Right ventricle myocardium inferior (tissue), 1 donor: ENCODE measurements around the gene SLC12A4. TPM values are rescaled to one million over a fixed set of nuclear protein-coding genes. Genes with fewer than 3 reads are reported as not detected.

Experiments used
- ATAC-seq: fragments of 200-7000 bp; cut with Tn5 transposase; one replicate; pipeline ENCODE4 v1.9.1; 2020; ENCODE audit warnings: mild to moderate bottlenecking, moderate library complexity
- DNase-seq: peaks from one replicate; pipeline ENCODE4 v3.0.0; 2021; ENCODE audit errors: missing footprints
- intact Hi-C: fragments of 100-400 bp; cut with DNase I; formaldehyde crosslinking; loops from one replicate; pipeline ENCODE4 v1.11.0; 2022
- total RNA-seq: library from RNA; stranded (reverse); fragmentation: NEBNext Ultra II Directional; extraction: Animal tissue kit (Norgen Biotek cat#: 25700); gene quantifications from one replicate; pipeline ENCODE4 v1.2.1, GENCODE V29; 2021
- donor health status: DM: no; HTN: yes; CAD: no; lungs with severe emphysema.

Gene SLC12A4
- total RNA-seq, 1 donor from 2014 or later: 97.5 TPM

- DNase-seq: no peak
- intact Hi-C loops: no loop called here
- ATAC-seq: peak; percentile 0
Measured at GRCh38 chr16:67935101-67935401, 33.4 kb downstream of the SLC12A4 start.

GRCh38 chr16:67934306-67935100 is 33.9 kb downstream of the SLC12A4 start:
- no peak for DNase-seq
- intact Hi-C loops: loop anchor here (5.0 kb wide), 1 partner anchor 262 kb away; no protein-coding TSS in a partner anchor
- no peak for ATAC-seq

- ATAC-seq: no peak
- intact Hi-C loops: loop anchor here (5.0 kb wide), 1 partner anchor 262 kb away; no protein-coding TSS in a partner anchor
- no peak for DNase-seq
Measured at GRCh38 chr16:67933805-67934204, 34.6 kb downstream of the SLC12A4 start.

- DNase-seq: no peak
- intact Hi-C loops: loop anchor here (5.0 kb wide), 1 partner anchor 260 kb away; no protein-coding TSS in a partner anchor
- ATAC-seq: no peak
Measured at GRCh38 chr16:67932462-67932840, 36.0 kb downstream of the SLC12A4 start.

- intact Hi-C loops: loop anchor here (5.0 kb wide), 1 partner anchor 260 kb away; no protein-coding TSS in a partner anchor
- no peak for ATAC-seq
- no peak for DNase-seq
Measured at GRCh38 chr16:67931712-67932461, 36.5 kb downstream of the SLC12A4 start, which contains the start of gene CTRL. Gene CTRL (minus strand): TSS chr16:67931862. CDS start chr16:67931852, 10 bp downstream.

GRCh38 chr16:67930678-67931211 is 37.7 kb downstream of the SLC12A4 start:
- ATAC-seq (no peak), DNase-seq (no peak)
- intact Hi-C loops: loop anchor here (5.0 kb wide), 1 partner anchor 258 kb away; no protein-coding TSS in a partner anchor

- ATAC-seq: no peak
- DNase-seq: no peak
- intact Hi-C loops: loop anchor here (5.0 kb wide), 1 partner anchor 258 kb away; no protein-coding TSS in a partner anchor
Measured at GRCh38 chr16:67930191-67930590, 38.2 kb downstream of the SLC12A4 start.

GRCh38 chr16:67928561-67929364 is 39.7 kb downstream of the SLC12A4 start:
- DNase-seq: peak; percentile 80
- intact Hi-C loops: loop anchor here (1.0 to 2.0 kb wide), 3 partner anchors 44 to 407 kb away; partner anchors contain the start of gene NRN1L
- peak; percentile 75 for ATAC-seq

- ATAC-seq (no peak), DNase-seq (no peak)
- intact Hi-C loops: loop anchor here (1.0 to 2.0 kb wide), 3 partner anchors 43 to 407 kb away; partner anchors contain the start of gene NRN1L
Measured at GRCh38 chr16:67928147-67928546, 40.3 kb downstream of the SLC12A4 start.

- intact Hi-C loops: no loop called here
- ATAC-seq: no peak
Measured at GRCh38 chr16:67927131-67927941, 41.1 kb downstream of the SLC12A4 start.

GRCh38 chr16:67926181-67926750 is 42.2 kb downstream of the SLC12A4 start:
- ATAC-seq: no peak
- DNase-seq: peak; percentile 41
- intact Hi-C loops: no loop called here

More at GRCh38 chr16:67927131-67927941, 41.1 kb downstream of the SLC12A4 start:
- DNase-seq: no peak

- ATAC-seq (no peak), DNase-seq (no peak)
- intact Hi-C loops: loop anchor here (5.0 kb wide), 1 partner anchor 97 kb away; no protein-coding TSS in a partner anchor
Measured at GRCh38 chr16:67924140-67924906, 44.1 kb downstream of the SLC12A4 start.

GRCh38 chr16:67923414-67924116 is 44.9 kb downstream of the SLC12A4 start:
- DNase-seq (peak; percentile 25), ATAC-seq (no peak)
- intact Hi-C loops: loop anchor here (5.0 kb wide), 1 partner anchor 96 kb away; no protein-coding TSS in a partner anchor

GRCh38 chr16:67922740-67923139 is 45.7 kb downstream of the SLC12A4 start:
- intact Hi-C loops: loop anchor here (5.0 kb wide), 1 partner anchor 95 kb away; no protein-coding TSS in a partner anchor
- ATAC-seq (no peak), DNase-seq (no peak)

GRCh38 chr16:67922221-67922620 is 46.2 kb downstream of the SLC12A4 start:
- intact Hi-C loops: loop anchor here (5.0 kb wide), 1 partner anchor 95 kb away; no protein-coding TSS in a partner anchor
- DNase-seq (no peak), ATAC-seq (no peak)
